ENCODE results near the gene ERBB2. TPM values are rescaled to one million over a fixed set of nuclear protein-coding genes. Genes with fewer than 3 reads are reported as not detected.

The ERBB2 gene
- total and polyA plus RNA-seq, 2 of the 13 experiments (the other 11 are each of a cell fraction or from before 2014, with no cell fraction given), result 57.7 to 64.1 TPM

- no peak overlapping the region for H3K9ac ChIP-seq (ENCODE audit: insufficient read depth, low read depth, low read length)
- TF ChIP-seq RARA (CRISPR knock-in tag; IDR thresholded peaks at IDR 0.05) (no peak), DMAP1 (CRISPR knock-in tag; IDR thresholded peaks at IDR 0.05) (no peak), ZFP82 (CRISPR knock-in tag; IDR thresholded peaks at IDR 0.05; ENCODE audit: borderline replicate concordance) (no peak), ZNF317 (CRISPR knock-in tag; IDR thresholded peaks at IDR 0.05) (no peak), IRF9 (CRISPR knock-in tag; IDR thresholded peaks at IDR 0.05; ENCODE audit: borderline replicate concordance) (no peak), ARNTL (CRISPR knock-in tag; IDR thresholded peaks at IDR 0.05) (no peak), ZBTB26 (CRISPR knock-in tag; IDR thresholded peaks at IDR 0.05; ENCODE audit: borderline replicate concordance) (no peak), SMAD3 (CRISPR knock-in tag; IDR thresholded peaks at IDR 0.05) (no peak), UBTF (CRISPR knock-in tag; IDR thresholded peaks at IDR 0.05) (no peak), ZBTB2 (CRISPR knock-in tag; IDR thresholded peaks at IDR 0.05; ENCODE audit: low read depth) (no peak), ZSCAN5A (CRISPR knock-in tag; IDR thresholded peaks at IDR 0.05; ENCODE audit: borderline replicate concordance) (no peak), TSC22D2 (CRISPR knock-in tag; IDR thresholded peaks at IDR 0.05; ENCODE audit: borderline replicate concordance) (no peak), YY1 (IDR thresholded peaks at IDR 0.05; ENCODE audit: insufficient read depth, insufficient replicate concordance, low read depth, low read length) (no peak), GATAD1 (CRISPR knock-in tag; IDR thresholded peaks at IDR 0.05) (no peak), ZNF672 (CRISPR knock-in tag; IDR thresholded peaks at IDR 0.05) (no peak), ZNF33B (CRISPR knock-in tag; IDR thresholded peaks at IDR 0.05) (no peak), ZSCAN21 (CRISPR knock-in tag; IDR thresholded peaks at IDR 0.05; ENCODE audit: borderline replicate concordance) (no peak)
- BruUV-seq (replicated peaks), result no TSS peak
- H2AFZ ChIP-seq (ENCODE audit: low read length), result no peak overlapping the region
- CTCF ChIA-PET (ENCODE audit: low intra/inter-chr PET ratio, low total read pairs), result no interaction called here
- no peaks in the 10 kb centered on the region for H3K9me3 ChIP-seq (ENCODE audit: low read length)
- no peak for FAIRE-seq
- no peak for ATAC-seq
- no peak overlapping the region for H3K27ac ChIP-seq (ENCODE audit: extremely low read length, insufficient read depth, low read length)
- H3K4me1 ChIP-seq (ENCODE audit: insufficient read depth, low read length), result peaks cover 15% of the 10 kb centered on the region
- no peak overlapping the region for H3K4me2 ChIP-seq (ENCODE audit: low read depth, low read length)
- POLR2A ChIA-PET, result no interaction called here
- in situ Hi-C loops (cut with HindIII; ENCODE audit: extremely low pct_ligation_motif_present, low pct_unique_long_range_greater_than_20kb), result no loop called here
- intact Hi-C loops (cut with micrococcal nuclease; ENCODE audit: unreplicated experiment), result no loop called here
- no peaks in the 10 kb centered on the region for H3K36me3 ChIP-seq (replicated peaks in 1 of 2; ENCODE audit: control insufficient read depth in 1 of 2, insufficient read depth in 2 of 2, low read length in 2 of 2)
- WGBS (ENCODE audit: low lambda C conversion rate), result 28% methylated on average over 5 of the region's 5 CpGs
- H3K4me3 ChIP-seq (replicated peaks in 1 of 3; ENCODE audit: insufficient read depth in 1 of 3, low read depth in 2 of 3, low read length in 3 of 3), result no peak overlapping the region
- H3K27me3 ChIP-seq (ENCODE audit: control insufficient read depth in 1 of 2, insufficient read depth in 2 of 2, low read length in 2 of 2), result peaks cover 1 to 62% of the 10 kb centered on the region in 2 experiments
- H4K20me1 ChIP-seq (ENCODE audit: insufficient read depth, low read length), result no peaks in the 10 kb centered on the region
- no peak for DNase-seq (ENCODE audit: low spot score)
- no peaks in the 10 kb centered on the region for H3K79me2 ChIP-seq (ENCODE audit: insufficient read depth, low read length)
Observed at GRCh38 chr17:39763051-39763820, 63.4 kb downstream of the ERBB2 start.
